Daoy (cell line): ENCODE data around the gene NACC2. TPM values are rescaled to one million over a fixed set of nuclear protein-coding genes. Genes with fewer than 3 reads are reported as not detected.
"Not testable (repeated sequence)": the region's sequence is repeated elsewhere in the genome, so short reads cannot be mapped to it uniquely, and the experiment has no call there.

Source experiments
- DNase-seq: peaks from one replicate; pipeline ENCODE4 v3.0.0-alpha.2; 2015; ENCODE audit warnings: low read depth
- total RNA-seq: library from RNA; depleted of rRNA; stranded (reverse); fragments of >200 nt; shearing (Covaris generic); gene quantifications from 2 replicates; pipeline ENCODE4 v1.2.3, GENCODE V29; 2014

Gene NACC2
- total RNA-seq, 1 experiment from 2014 or later, result 11.5 TPM

GRCh38 chr9:135982499-135983207 lies 112.4 kb downstream of the NACC2 start:
- no peak for DNase-seq

GRCh38 chr9:135980926-135981630 lies 114.0 kb downstream of the NACC2 start:
- DNase-seq, result no peak

- DNase-seq, result no peak
Measured at GRCh38 chr9:135979547-135980166, 115.4 kb downstream of the NACC2 start.

GRCh38 chr9:135978642-135979546 lies 116.2 kb downstream of the NACC2 start:
- no peak for DNase-seq

- no peak for DNase-seq
Measured at GRCh38 chr9:135976944-135977343, 118.1 kb downstream of the NACC2 start.

GRCh38 chr9:135976531-135976930 lies 118.6 kb downstream of the NACC2 start:
- no peak for DNase-seq

- DNase-seq, result no peak
Measured at GRCh38 chr9:135975834-135976233, 119.3 kb downstream of the NACC2 start.

GRCh38 chr9:135974220-135974573 lies 120.9 kb downstream of the NACC2 start:
- no peak for DNase-seq

- DNase-seq, result no peak
Measured at GRCh38 chr9:135973277-135974219, 121.5 kb downstream of the NACC2 start.

GRCh38 chr9:135971892-135972291 lies 123.2 kb downstream of the NACC2 start:
- peak; percentile 60 for DNase-seq

- DNase-seq, result no peak
Measured at GRCh38 chr9:135971111-135971766, 123.8 kb downstream of the NACC2 start.

- no peak for DNase-seq
Measured at GRCh38 chr9:135970128-135970815, 124.8 kb downstream of the NACC2 start.

- no peak for DNase-seq
Measured at GRCh38 chr9:135969064-135969683, 125.9 kb downstream of the NACC2 start.

GRCh38 chr9:135968601-135969000 lies 126.5 kb downstream of the NACC2 start:
- no peak for DNase-seq

- peak; percentile 64 for DNase-seq
Measured at GRCh38 chr9:135968083-135968476, 127.0 kb downstream of the NACC2 start.

GRCh38 chr9:135966916-135967260 lies 128.2 kb downstream of the NACC2 start:
- DNase-seq, result not testable (repeated sequence)

- no peak for DNase-seq
Measured at GRCh38 chr9:135965124-135965756, 129.8 kb downstream of the NACC2 start.

- no peak for DNase-seq
Measured at GRCh38 chr9:135963938-135964337, 131.2 kb downstream of the NACC2 start.

GRCh38 chr9:135963338-135963737 lies 131.8 kb downstream of the NACC2 start:
- no peak for DNase-seq
